SK-N-SH treated with all-trans-retinoic acid at 6 μM for 48 hours (cell line): Measurements from ENCODE around the gene IFT74.

Source experiments
- ARNTL ChIP-seq: fragments of 450-650 bp; formaldehyde crosslinking; IDR thresholded peaks from 2 replicates; pipeline ENCODE4 v1.5.0; 2020; ENCODE audit warnings: low read depth, mild to moderate bottlenecking, moderate library complexity, borderline replicate concordance
- CSDC2 ChIP-seq: fragments of 250-450 bp; sonication (Bioruptor Pico); IDR thresholded peaks from 2 replicates; pipeline ENCODE4 v1.5.0; 2020; ENCODE audit warnings: mild to moderate bottlenecking, moderate library complexity
- PATZ1 ChIP-seq: fragments of 250-450 bp; sonication (Bioruptor Pico); IDR thresholded peaks from 2 replicates; pipeline ENCODE4 v1.8.0; 2020; ENCODE audit warnings: mild to moderate bottlenecking, moderate library complexity, borderline replicate concordance
- TSHZ2 ChIP-seq: fragments of 250-450 bp; sonication (Bioruptor Pico); IDR thresholded peaks from 2 replicates; pipeline ENCODE4 v1.5.0; 2020; ENCODE audit warnings: mild to moderate bottlenecking, moderate library complexity
- ZNF8 ChIP-seq: fragments of 450-650 bp; formaldehyde crosslinking; IDR thresholded peaks from 2 replicates; pipeline ENCODE4 v1.5.0; 2020; ENCODE audit warnings: mild to moderate bottlenecking, moderate library complexity

GRCh38 chr9:26946753-26947727 is 9.2 kb upstream of the IFT74 start, which contains the start of gene PLAA:
- no peak for TF ChIP-seq CSDC2 (CRISPR knock-in tag)
- no peak for TF ChIP-seq PATZ1 (CRISPR knock-in tag)
- no peak for TF ChIP-seq ZNF8
- no peak for TF ChIP-seq ARNTL (CRISPR knock-in tag)
- no peak for TF ChIP-seq TSHZ2 (CRISPR knock-in tag)
